Glomerular visceral epithelial cell (primary cell): ENCODE measurements around the gene MTX1.

ENCODE experiments used
- DNase-seq: peaks from one replicate; pipeline ENCODE4 v3.0.0-alpha.2; 2016; ENCODE audit errors: extremely low spot score

MTX1 gene

GRCh38 chr1:155261493-155261851 is 53.0 kb downstream of the MTX1 start:
- DNase-seq = no peak

- DNase-seq = peak; percentile 98
These were observed 53.6 kb downstream of the MTX1 start, which contains the start of gene SCAMP3 for GRCh38 chr1:155261852-155262673. SCAMP3 (minus strand) TSS chr1:155262360; CDS start chr1:155262151, 209 bp downstream.

- DNase-seq = no peak
These were observed 54.6 kb downstream of the MTX1 start for GRCh38 chr1:155263067-155263466.
